ENCODE measurements around the gene ALG3.

ALG3 gene

GRCh38 chr3:184255291-184256039, 6.7 kb upstream of the ALG3 start:
- H3K4me3 ChIP-seq, result no peak overlapping the region
- peaks cover 5 to 97% (median 93%) of the 10 kb centered on the region in 11 experiments; a peak in 20 of 22 replicates for H4K20me1 ChIP-seq
- no peak overlapping the region for H3K4me2 ChIP-seq

GRCh38 chr3:184250167-184250828, 1.5 kb upstream of the ALG3 start:
- H4K20me1 ChIP-seq, result peaks cover 0 to 58% (median 48%) of the 10 kb centered on the region in 11 experiments; a peak in 18 of 22 replicates
- H3K4me3 ChIP-seq, result peak overlapping the region; percentile 70 to 92 (median 83)
- H3K9me3 ChIP-seq (replicated peaks in 1 of 11), result no peaks in the 10 kb centered on the region
- TF ChIP-seq Cebpa-rat (IDR thresholded peaks at IDR 0.05), result no peak
- H3K4me2 ChIP-seq, result peak overlapping the region; percentile 91 to 99 (median 96)
- H3K4me1 ChIP-seq, result peaks cover 14 to 26% (median 19%) of the 10 kb centered on the region in 10 experiments
- H3K36me3 ChIP-seq, result peaks cover 5 to 15% (median 6%) of the 10 kb centered on the region in 11 experiments
- peak overlapping the region; percentile 89 to 99 (median 94) for H3K9ac ChIP-seq
- peak overlapping the region in 10 of 11 experiments; percentile 93 to 100 (median 97); a peak in 20 of 22 replicates for H3K27ac ChIP-seq
- no peaks in the 10 kb centered on the region for H3K27me3 ChIP-seq

More at GRCh38 chr3:184255291-184256039, 6.7 kb upstream of the ALG3 start:
- Histone ChIP-seq H3K9ac (no peak overlapping the region), H3K27me3 (peaks cover 18 to 27% (median 24%) of the 10 kb centered on the region in 11 experiments), H3K27ac (no peak overlapping the region), H3K36me3 (peaks cover 0 to 19% (median 4%) of the 10 kb centered on the region in 11 experiments; a peak in 6 of 22 replicates), H3K4me1 (peaks cover 5 to 12% (median 8%) of the 10 kb centered on the region in 10 experiments), H3K9me3 (replicated peaks in 1 of 11) (no peaks in the 10 kb centered on the region)
- TF ChIP-seq Cebpa-rat (IDR thresholded peaks at IDR 0.05), result no peak

GRCh38 chr3:184249412-184250166, 827 bp upstream of the ALG3 start, which contains the start of gene EEF1AKMT4:
TSS of gene EEF1AKMT4 (plus strand) at chr3:184249672. CDS start at chr3:184249695, 23 bp downstream.
- Histone ChIP-seq H3K36me3 (peaks cover 12 to 22% (median 14%) of the 10 kb centered on the region in 11 experiments), H3K27ac (peak within 1 kb of the TSS; percentile 88 to 100 (median 97)), H3K9me3 (replicated peaks in 1 of 11) (no peaks in the 10 kb centered on the region), H3K4me2 (peak within 1 kb of the TSS; percentile 91 to 99 (median 96)), H3K4me3 (peak within 1 kb of the TSS; percentile 70 to 92 (median 83)), H3K27me3 (no peaks in the 10 kb centered on the region), H3K9ac (peak within 1 kb of the TSS; percentile 89 to 99 (median 94)), H4K20me1 (peaks cover 0 to 58% (median 43%) of the 10 kb centered on the region in 11 experiments; a peak in 18 of 22 replicates), H3K4me1 (peaks cover 14 to 26% (median 19%) of the 10 kb centered on the region in 10 experiments)
- peak; percentile 75 to 92 (median 84); a peak in 20 of 22 replicates for TF ChIP-seq Cebpa-rat (IDR thresholded peaks at IDR 0.05)

GRCh38 chr3:184242297-184242685, 6.5 kb downstream of the ALG3 start:
- Histone ChIP-seq H4K20me1 (peaks cover 0 to 88% (median 58%) of the 10 kb centered on the region in 11 experiments; a peak in 18 of 22 replicates), H3K27ac (no peak overlapping the region), H3K4me1 (peaks cover 14 to 25% (median 21%) of the 10 kb centered on the region in 10 experiments), H3K4me2 (no peak overlapping the region), H3K4me3 (no peak overlapping the region), H3K27me3 (no peaks in the 10 kb centered on the region), H3K36me3 (peaks cover 37 to 60% (median 48%) of the 10 kb centered on the region in 11 experiments), H3K9ac (no peak overlapping the region), H3K9me3 (replicated peaks in 1 of 11) (no peaks in the 10 kb centered on the region)
- TF ChIP-seq Cebpa-rat (IDR thresholded peaks at IDR 0.05), result no peak

- Histone ChIP-seq H3K9ac (no peak overlapping the region), H3K27me3 (no peaks in the 10 kb centered on the region), H4K20me1 (peaks cover 0 to 94% (median 58%) of the 10 kb centered on the region in 11 experiments; a peak in 18 of 22 replicates), H3K4me1 (peaks cover 14 to 25% (median 22%) of the 10 kb centered on the region in 10 experiments), H3K36me3 (peaks cover 37 to 58% (median 48%) of the 10 kb centered on the region in 11 experiments), H3K27ac (no peak overlapping the region), H3K4me3 (no peak overlapping the region), H3K9me3 (replicated peaks in 1 of 11) (no peaks in the 10 kb centered on the region), H3K4me2 (no peak overlapping the region)
- TF ChIP-seq Cebpa-rat (IDR thresholded peaks at IDR 0.05), result no peak
Measured at GRCh38 chr3:184241447-184242296, 7.1 kb downstream of the ALG3 start.

GRCh38 chr3:184241141-184241446, 7.7 kb downstream of the ALG3 start:
- TF ChIP-seq Cebpa-rat (IDR thresholded peaks at IDR 0.05), result no peak
- Histone ChIP-seq H3K27ac (no peak overlapping the region), H3K9ac (no peak overlapping the region), H3K4me3 (no peak overlapping the region), H3K4me2 (no peak overlapping the region), H3K27me3 (no peaks in the 10 kb centered on the region), H4K20me1 (peaks cover 0 to 100% (median 63%) of the 10 kb centered on the region in 11 experiments; a peak in 18 of 22 replicates), H3K4me1 (peaks cover 20 to 28% (median 26%) of the 10 kb centered on the region in 10 experiments), H3K36me3 (peaks cover 37 to 55% (median 48%) of the 10 kb centered on the region in 11 experiments), H3K9me3 (replicated peaks in 1 of 11) (no peaks in the 10 kb centered on the region)

GRCh38 chr3:184240384-184241140, 8.2 kb downstream of the ALG3 start:
- peaks cover 0 to 98% (median 64%) of the 10 kb centered on the region in 11 experiments; a peak in 18 of 22 replicates for H4K20me1 ChIP-seq
- no peaks in the 10 kb centered on the region for H3K27me3 ChIP-seq
- H3K4me1 ChIP-seq, result peaks cover 25 to 33% (median 32%) of the 10 kb centered on the region in 10 experiments
- H3K27ac ChIP-seq, result no peak overlapping the region
- H3K4me3 ChIP-seq, result no peak overlapping the region
- no peaks in the 10 kb centered on the region for H3K9me3 ChIP-seq (replicated peaks in 1 of 11)
- H3K4me2 ChIP-seq, result no peak overlapping the region
- no peak overlapping the region for H3K9ac ChIP-seq
- peaks cover 35 to 50% (median 44%) of the 10 kb centered on the region in 11 experiments for H3K36me3 ChIP-seq
- TF ChIP-seq Cebpa-rat (IDR thresholded peaks at IDR 0.05), result no peak
